ENCODE results near the gene USH1G. TPM values are rescaled to one million over a fixed set of nuclear protein-coding genes. Genes with fewer than 3 reads are reported as not detected.
A peak's percentile ranks its signal among the peaks of the same experiment; 100 is the strongest.

USH1G gene
- total RNA-seq, 1 donor from 2014 or later: under 0.01 TPM

DNA sequence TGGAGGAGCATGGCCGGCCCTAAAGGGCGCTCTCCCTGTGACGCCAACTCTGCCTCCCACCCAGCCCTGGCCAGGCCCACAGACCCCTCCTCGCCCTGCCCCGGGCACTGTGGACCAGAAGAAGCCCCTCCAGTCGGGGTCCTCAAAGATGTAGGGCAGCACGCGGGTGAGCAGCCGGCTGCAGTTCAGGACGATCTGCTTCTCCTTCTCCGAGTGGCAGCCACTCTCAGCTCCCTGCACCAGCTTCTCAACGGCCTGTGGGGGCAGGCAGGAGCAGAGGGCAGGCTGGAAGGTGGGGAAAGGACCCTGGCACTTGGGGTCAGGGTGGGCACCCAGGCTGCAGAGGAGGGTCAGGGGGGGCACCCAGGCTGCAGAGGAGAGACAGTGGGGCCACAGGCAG lies 40.6 kb upstream of the USH1G start:
- Histone ChIP-seq H3K27ac (ENCODE audit: low read depth, low read length) (no peak overlapping the region), H3K36me3 (ENCODE audit: control insufficient read depth in 3 of 3, insufficient read depth in 3 of 3, low read length in 3 of 3) (no peaks in the 10 kb centered on the region), H3K4me3 (ENCODE audit: low read length in 3 of 3) (no peak overlapping the region), H3K9ac (ENCODE audit: low read depth in 1 of 3, low read length in 3 of 3) (no peak overlapping the region), H3K4me1 (ENCODE audit: control insufficient read depth in 3 of 3, insufficient read depth in 3 of 3, low read length in 3 of 3) (peaks cover 0 to 3% (median 0%) of the 10 kb centered on the region in 3 donors), H3K27me3 (ENCODE audit: control insufficient read depth in 3 of 3, insufficient read depth in 3 of 3, low read length in 3 of 3) (peaks cover 5 to 11% (median 6%) of the 10 kb centered on the region in 3 donors), H3K9me3 (ENCODE audit: control insufficient read depth in 3 of 3, low read length in 3 of 3) (no peaks in the 10 kb centered on the region)

DNA sequence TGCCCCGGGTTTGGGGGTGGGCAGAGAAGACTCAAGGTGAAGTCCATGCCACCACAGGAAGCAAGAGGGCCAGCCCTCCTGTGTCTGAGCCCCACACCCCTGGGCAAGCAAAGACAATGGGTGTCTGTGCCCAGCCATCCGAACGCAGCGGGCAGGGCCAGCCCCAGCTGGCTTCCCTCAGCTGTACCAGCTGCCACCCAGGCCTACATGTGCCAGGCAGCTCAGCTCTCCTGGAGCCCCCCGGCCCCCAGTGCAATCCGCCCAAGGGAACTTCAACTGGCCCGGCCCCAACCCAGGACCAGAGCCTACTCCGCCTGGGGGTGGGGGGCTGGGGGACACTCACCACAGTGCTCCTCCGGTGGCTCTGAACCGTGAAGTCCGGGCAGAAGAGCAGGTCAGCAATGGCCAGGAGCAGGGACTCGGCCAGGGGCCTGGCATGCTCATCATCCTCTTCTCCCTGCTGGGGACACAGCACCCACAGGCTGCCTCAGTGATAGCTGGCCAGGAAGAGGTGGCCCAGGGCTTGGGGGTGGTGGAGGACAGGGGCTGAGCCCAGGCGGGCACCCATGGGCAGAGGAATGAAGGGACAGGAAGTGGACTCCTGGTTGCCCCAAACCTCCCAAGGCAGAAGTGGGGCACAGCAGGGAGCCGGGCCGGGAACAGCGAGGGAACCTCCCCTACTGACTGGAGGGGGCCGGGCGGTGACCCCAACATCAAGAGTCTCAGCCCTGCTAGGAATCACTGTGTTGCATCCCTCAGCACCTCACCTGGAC lies 39.8 kb upstream of the USH1G start:
- H3K4me3 ChIP-seq (ENCODE audit: low read length in 3 of 3): no peak overlapping the region
- H3K27ac ChIP-seq (ENCODE audit: low read depth, low read length): no peak overlapping the region
- H3K36me3 ChIP-seq (ENCODE audit: control insufficient read depth in 3 of 3, insufficient read depth in 3 of 3, low read length in 3 of 3): no peaks in the 10 kb centered on the region
- no peaks in the 10 kb centered on the region for H3K9me3 ChIP-seq (ENCODE audit: control insufficient read depth in 3 of 3, low read length in 3 of 3)
- no peak overlapping the region for H3K9ac ChIP-seq (ENCODE audit: low read depth in 1 of 3, low read length in 3 of 3)
- H3K27me3 ChIP-seq (ENCODE audit: control insufficient read depth in 3 of 3, insufficient read depth in 3 of 3, low read length in 3 of 3): peaks cover 5 to 11% (median 6%) of the 10 kb centered on the region in 3 donors
- peaks cover 0 to 2% (median 0%) of the 10 kb centered on the region in 3 donors for H3K4me1 ChIP-seq (ENCODE audit: control insufficient read depth in 3 of 3, insufficient read depth in 3 of 3, low read length in 3 of 3)

DNA sequence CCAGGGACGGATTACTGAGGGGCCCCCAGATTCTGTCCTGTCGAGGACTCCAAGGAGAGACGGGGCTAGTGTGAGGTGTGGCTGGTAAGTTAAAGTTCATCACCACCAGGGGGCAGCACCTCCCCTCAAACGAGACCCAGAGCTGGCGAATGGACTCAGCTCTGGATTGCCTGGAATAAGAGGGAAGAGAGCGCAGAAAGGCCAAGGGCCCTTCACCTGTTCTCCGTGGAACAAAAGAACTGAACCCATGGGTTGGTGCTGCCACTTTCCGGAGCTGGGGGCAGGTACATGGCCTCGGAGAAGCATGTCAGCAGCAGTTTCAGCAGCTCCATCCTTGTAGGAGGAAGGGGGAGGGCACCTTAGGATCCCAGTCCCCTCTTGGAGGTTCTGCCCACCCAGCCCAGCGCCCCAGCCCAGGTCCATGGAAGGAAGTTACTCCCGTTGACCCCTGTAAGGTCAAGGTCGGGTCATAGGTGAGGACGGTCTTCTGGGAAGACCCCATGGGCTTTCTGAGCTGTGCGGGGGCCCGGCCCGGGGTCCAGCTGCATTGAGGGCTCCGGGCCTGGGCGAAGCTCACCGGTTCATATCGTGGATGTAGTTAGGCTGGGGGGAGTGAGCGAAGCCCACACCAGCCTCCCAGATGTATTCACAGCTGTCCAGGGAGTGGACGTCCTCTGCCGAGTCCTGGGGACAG lies 38.7 kb upstream of the USH1G start:
- H3K27me3 ChIP-seq (ENCODE audit: control insufficient read depth in 3 of 3, insufficient read depth in 3 of 3, low read length in 3 of 3): peaks cover 5 to 11% (median 6%) of the 10 kb centered on the region in 3 donors
- H3K27ac ChIP-seq (ENCODE audit: low read depth, low read length): no peak overlapping the region
- H3K4me3 ChIP-seq (ENCODE audit: low read length in 3 of 3): no peak overlapping the region
- H3K36me3 ChIP-seq (ENCODE audit: control insufficient read depth in 3 of 3, insufficient read depth in 3 of 3, low read length in 3 of 3): no peaks in the 10 kb centered on the region
- H3K4me1 ChIP-seq (ENCODE audit: control insufficient read depth in 3 of 3, insufficient read depth in 3 of 3, low read length in 3 of 3): peaks cover 0 to 2% (median 0%) of the 10 kb centered on the region in 3 donors
- H3K9ac ChIP-seq (ENCODE audit: low read depth in 1 of 3, low read length in 3 of 3): peak overlapping the region in 1 of 3 donors; percentile 33
- no peaks in the 10 kb centered on the region for H3K9me3 ChIP-seq (ENCODE audit: control insufficient read depth in 3 of 3, low read length in 3 of 3)

DNA sequence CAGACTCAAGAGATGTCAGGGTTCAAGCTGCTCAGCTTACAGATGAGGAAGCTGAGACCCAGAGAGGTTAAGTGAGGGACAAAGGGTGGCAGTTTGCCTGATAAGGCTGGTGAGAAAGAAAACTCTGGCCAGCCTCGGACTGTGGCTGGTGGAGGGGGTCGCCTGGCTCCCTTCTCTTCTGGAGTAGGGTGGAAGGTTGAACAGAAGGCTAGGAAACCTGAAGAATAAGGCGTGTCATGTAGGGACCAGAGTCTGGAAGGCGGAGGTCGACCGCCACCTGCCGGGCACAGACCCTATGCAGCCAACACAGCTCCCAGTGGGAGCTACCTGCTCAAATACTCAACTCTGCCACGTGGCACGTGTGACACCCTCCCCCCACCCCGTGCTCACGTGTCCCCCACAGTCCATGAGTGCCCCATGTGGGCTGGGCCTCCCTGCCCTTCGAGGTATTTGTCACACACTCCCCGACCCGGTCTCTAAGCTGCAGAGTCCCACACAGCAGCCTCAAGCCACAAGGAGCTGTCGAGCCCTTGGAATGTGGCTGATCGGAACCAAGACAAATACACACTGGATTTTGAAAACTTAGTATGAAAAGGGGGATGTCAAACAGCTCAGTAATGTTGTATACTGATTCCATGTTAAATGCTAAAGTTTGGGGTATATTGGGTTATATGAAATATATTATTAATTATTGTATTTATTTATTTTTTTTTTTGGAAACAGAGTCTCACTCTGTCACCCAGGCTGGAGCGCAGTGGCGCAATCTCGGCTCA lies 37.7 kb upstream of the USH1G start:
- H3K36me3 ChIP-seq (ENCODE audit: control insufficient read depth in 3 of 3, insufficient read depth in 3 of 3, low read length in 3 of 3): no peaks in the 10 kb centered on the region
- H3K27me3 ChIP-seq (ENCODE audit: control insufficient read depth in 3 of 3, insufficient read depth in 3 of 3, low read length in 3 of 3): peaks cover 5 to 11% (median 6%) of the 10 kb centered on the region in 3 donors
- H3K4me1 ChIP-seq (ENCODE audit: control insufficient read depth in 3 of 3, insufficient read depth in 3 of 3, low read length in 3 of 3): peaks cover 0 to 2% (median 0%) of the 10 kb centered on the region in 3 donors
- no peaks in the 10 kb centered on the region for H3K9me3 ChIP-seq (ENCODE audit: control insufficient read depth in 3 of 3, low read length in 3 of 3)
- no peak overlapping the region for H3K9ac ChIP-seq (ENCODE audit: low read depth in 1 of 3, low read length in 3 of 3)
- H3K4me3 ChIP-seq (ENCODE audit: low read length in 3 of 3): no peak overlapping the region
- no peak overlapping the region for H3K27ac ChIP-seq (ENCODE audit: low read depth, low read length)

DNA sequence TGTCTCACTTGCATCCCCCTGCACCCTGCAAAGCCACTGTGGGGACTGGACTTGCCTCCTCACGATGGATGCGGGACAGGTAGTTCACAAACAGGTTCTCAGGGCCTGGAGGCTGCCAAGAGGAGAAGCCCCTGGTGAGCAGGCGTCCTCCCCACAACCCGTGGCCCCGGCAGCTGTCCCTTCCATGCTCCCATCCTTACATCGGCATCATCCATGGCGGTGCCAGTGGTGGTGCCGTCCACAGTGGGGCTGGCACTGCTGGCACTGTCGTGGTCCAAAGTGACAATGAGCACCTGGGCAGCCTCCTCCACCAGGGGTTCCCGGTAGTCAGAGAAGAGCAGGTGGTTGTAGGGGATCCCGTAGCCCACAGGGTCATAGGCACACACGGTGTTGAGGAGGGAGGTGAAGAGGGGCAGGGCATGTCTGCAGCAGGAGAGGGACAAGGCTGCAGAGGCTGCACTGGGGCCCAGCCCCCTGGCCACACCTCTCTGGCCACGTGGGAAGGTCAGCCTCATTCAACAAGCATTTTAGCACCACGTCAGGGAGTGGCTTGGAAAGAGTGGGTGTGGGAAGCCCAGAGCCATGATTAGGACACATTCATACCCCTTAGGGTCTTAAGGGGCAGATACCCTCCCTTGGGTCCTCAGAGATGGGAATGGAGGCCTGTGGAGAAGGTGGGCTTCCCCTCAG lies 36.9 kb upstream of the USH1G start:
- H3K36me3 ChIP-seq (ENCODE audit: control insufficient read depth in 3 of 3, insufficient read depth in 3 of 3, low read length in 3 of 3): no peaks in the 10 kb centered on the region

DNA sequence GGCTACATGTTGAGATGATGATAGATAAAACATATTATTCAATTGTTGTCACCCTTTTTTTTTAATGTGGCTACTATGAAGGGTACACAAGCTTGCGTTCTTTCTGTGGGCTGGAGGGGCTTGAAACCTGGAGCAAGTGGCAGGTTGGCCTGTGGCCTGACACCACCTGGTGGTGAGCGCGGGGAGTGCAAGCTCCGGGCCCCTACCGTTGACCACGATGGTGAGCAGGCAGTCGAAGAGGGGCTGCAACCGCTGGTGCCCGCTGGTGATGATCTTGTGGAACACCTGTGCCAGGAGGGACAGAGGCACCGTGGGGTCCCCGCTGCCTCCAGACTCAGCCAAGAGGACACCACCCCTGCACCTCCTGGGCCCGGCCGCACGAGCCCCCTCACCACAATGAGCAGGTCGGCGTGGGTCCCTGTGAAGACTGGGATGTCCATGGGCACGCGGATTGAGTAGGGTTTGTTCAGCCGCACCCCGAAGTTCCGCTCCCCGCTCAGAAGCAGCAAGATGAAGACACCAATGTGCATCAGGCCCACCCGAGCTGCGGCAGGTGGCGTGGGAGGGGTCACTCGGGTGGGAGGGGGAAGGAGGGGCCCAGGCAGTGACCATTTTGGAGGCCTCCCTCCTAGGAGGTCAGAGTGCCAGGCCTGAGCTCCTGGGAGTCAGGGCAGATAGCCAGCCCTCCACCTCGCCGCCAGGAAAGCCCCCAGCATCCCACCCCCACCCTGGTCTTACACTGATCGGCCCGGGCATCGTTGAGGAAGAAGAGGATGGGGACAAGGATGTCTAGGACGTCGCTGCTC lies 35.1 kb upstream of the USH1G start:
- Histone ChIP-seq H3K36me3 (ENCODE audit: control insufficient read depth in 3 of 3, insufficient read depth in 3 of 3, low read length in 3 of 3) (no peaks in the 10 kb centered on the region), H3K27me3 (ENCODE audit: control insufficient read depth in 3 of 3, insufficient read depth in 3 of 3, low read length in 3 of 3) (peaks cover 5 to 6% (median 6%) of the 10 kb centered on the region in 3 donors), H3K4me3 (ENCODE audit: low read length in 3 of 3) (no peak overlapping the region), H3K9me3 (ENCODE audit: control insufficient read depth in 3 of 3, low read length in 3 of 3) (no peaks in the 10 kb centered on the region), H3K4me1 (ENCODE audit: control insufficient read depth in 3 of 3, insufficient read depth in 3 of 3, low read length in 3 of 3) (peaks cover 0 to 2% (median 0%) of the 10 kb centered on the region in 3 donors), H3K27ac (ENCODE audit: low read depth, low read length) (no peak overlapping the region), H3K9ac (ENCODE audit: low read depth in 1 of 3, low read length in 3 of 3) (no peak overlapping the region)

More for the DNA sequence above, 36.9 kb upstream of the USH1G start:
- Histone ChIP-seq H3K27me3 (ENCODE audit: control insufficient read depth in 3 of 3, insufficient read depth in 3 of 3, low read length in 3 of 3) (peaks cover 5 to 11% (median 6%) of the 10 kb centered on the region in 3 donors), H3K9ac (ENCODE audit: low read depth in 1 of 3, low read length in 3 of 3) (no peak overlapping the region), H3K4me3 (ENCODE audit: low read length in 3 of 3) (no peak overlapping the region), H3K9me3 (ENCODE audit: control insufficient read depth in 3 of 3, low read length in 3 of 3) (no peaks in the 10 kb centered on the region), H3K4me1 (ENCODE audit: control insufficient read depth in 3 of 3, insufficient read depth in 3 of 3, low read length in 3 of 3) (peaks cover 0 to 2% (median 0%) of the 10 kb centered on the region in 3 donors), H3K27ac (ENCODE audit: low read depth, low read length) (no peak overlapping the region)

DNA sequence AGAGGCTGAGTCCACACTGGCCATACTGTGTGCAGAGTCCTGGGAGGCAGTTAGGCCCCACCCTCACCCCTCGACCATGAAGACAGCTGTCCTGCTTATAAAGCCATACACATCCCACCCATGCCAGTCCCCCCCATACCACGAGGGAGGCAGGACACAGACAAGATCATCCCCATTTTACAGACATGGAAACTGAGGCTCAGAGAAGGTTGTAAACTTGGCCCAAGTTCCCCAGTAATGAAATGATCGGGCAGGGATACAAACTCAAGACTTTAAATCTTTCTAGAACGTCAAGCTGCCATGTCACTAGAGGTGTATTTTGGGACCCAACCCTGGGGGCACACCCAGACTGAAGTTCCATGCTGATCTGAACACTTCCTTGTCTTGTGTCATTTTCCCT lies 33.0 kb upstream of the USH1G start:
- H3K9me3 ChIP-seq (ENCODE audit: control insufficient read depth in 3 of 3, low read length in 3 of 3): no peaks in the 10 kb centered on the region
- no peak overlapping the region for H3K9ac ChIP-seq (ENCODE audit: low read depth in 1 of 3, low read length in 3 of 3)
- H3K4me1 ChIP-seq (ENCODE audit: control insufficient read depth in 3 of 3, insufficient read depth in 3 of 3, low read length in 3 of 3): no peaks in the 10 kb centered on the region
- H3K36me3 ChIP-seq (ENCODE audit: control insufficient read depth in 3 of 3, insufficient read depth in 3 of 3, low read length in 3 of 3): no peaks in the 10 kb centered on the region
- peaks cover 13 to 16% (median 14%) of the 10 kb centered on the region in 3 donors for H3K27me3 ChIP-seq (ENCODE audit: control insufficient read depth in 3 of 3, insufficient read depth in 3 of 3, low read length in 3 of 3)
- no peak overlapping the region for H3K4me3 ChIP-seq (ENCODE audit: low read length in 3 of 3)
- no peak overlapping the region for H3K27ac ChIP-seq (ENCODE audit: low read depth, low read length)

DNA sequence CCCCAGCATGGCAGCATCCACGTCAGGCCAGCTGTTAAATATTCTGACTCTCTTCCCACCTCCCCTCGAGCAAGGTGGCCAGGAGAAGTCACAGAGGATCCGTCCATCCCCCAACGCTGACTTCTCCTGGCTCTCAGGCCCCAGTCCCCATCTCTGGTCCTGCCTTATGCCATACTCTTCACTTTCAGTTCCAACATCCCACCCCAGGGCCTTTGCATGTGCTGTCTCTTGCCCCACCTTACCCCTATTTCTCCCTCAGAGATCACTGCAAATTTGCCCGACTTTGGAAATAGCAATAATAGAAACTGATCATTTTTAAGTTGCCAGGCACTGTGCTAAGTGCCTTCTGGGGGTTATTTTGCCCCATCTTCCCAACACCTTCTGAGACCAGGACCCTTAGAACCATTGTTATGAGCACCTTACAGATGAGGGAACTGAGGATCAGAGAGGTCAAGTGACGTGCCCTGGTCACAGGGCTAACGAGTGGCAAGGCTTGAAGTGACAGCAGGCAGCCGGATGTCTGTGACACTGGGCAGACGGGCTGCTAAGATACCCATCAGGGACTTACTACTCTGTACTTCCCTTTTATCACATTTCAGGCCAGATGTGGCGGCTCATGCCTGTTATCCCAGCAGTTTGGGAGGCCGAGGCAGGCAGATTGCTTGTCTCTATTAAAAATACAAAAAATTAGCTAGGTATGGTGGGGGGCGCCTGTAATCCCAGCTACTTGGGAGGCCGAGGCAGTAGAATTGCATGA lies 31.8 kb upstream of the USH1G start:
- Histone ChIP-seq H3K27ac (ENCODE audit: low read depth, low read length) (no peak overlapping the region), H3K4me3 (ENCODE audit: low read length in 3 of 3) (no peak overlapping the region), H3K9ac (ENCODE audit: low read depth in 1 of 3, low read length in 3 of 3) (no peak overlapping the region), H3K9me3 (ENCODE audit: control insufficient read depth in 3 of 3, low read length in 3 of 3) (no peaks in the 10 kb centered on the region), H3K4me1 (ENCODE audit: control insufficient read depth in 3 of 3, insufficient read depth in 3 of 3, low read length in 3 of 3) (no peaks in the 10 kb centered on the region), H3K36me3 (ENCODE audit: control insufficient read depth in 3 of 3, insufficient read depth in 3 of 3, low read length in 3 of 3) (no peaks in the 10 kb centered on the region), H3K27me3 (ENCODE audit: control insufficient read depth in 3 of 3, insufficient read depth in 3 of 3, low read length in 3 of 3) (peaks cover 16 to 22% (median 20%) of the 10 kb centered on the region in 3 donors)

Measured in skeletal muscle tissue (tissue), 4 donors.